ENCODE measurements around the gene CLVS2.

The CLVS2 gene

GRCh38 chr6:123024976-123025375, 28.9 kb downstream of the CLVS2 start:
- Histone ChIP-seq H3K27me3 (ENCODE audit: insufficient read depth, insufficient read length) (no peaks in the 10 kb centered on the region), H3K36me3 (ENCODE audit: insufficient read depth, insufficient read length, low read length) (no peaks in the 10 kb centered on the region), H3K4me3 (ENCODE audit: insufficient read length, low read depth) (no peak overlapping the region), H3K9ac (ENCODE audit: insufficient read length, low read depth) (no peak overlapping the region), H3K9me3 (ENCODE audit: insufficient read depth, low read length) (no peaks in the 10 kb centered on the region), H3K4me1 (ENCODE audit: insufficient read depth, insufficient read length) (no peaks in the 10 kb centered on the region)
- TF ChIP-seq YY1 (IDR thresholded peaks at IDR 0.05; ENCODE audit: insufficient read depth, insufficient read length) = no peak
- no peak for TF ChIP-seq SUZ12 (IDR thresholded peaks at IDR 0.05; ENCODE audit: extremely low read depth, insufficient read depth, insufficient read length)
- TF ChIP-seq ZNF274 (IDR thresholded peaks at IDR 0.05; ENCODE audit: low read depth, low read length) = no peak
- no peak for DNase-seq (ENCODE audit: low read depth, low spot score)

DNA sequence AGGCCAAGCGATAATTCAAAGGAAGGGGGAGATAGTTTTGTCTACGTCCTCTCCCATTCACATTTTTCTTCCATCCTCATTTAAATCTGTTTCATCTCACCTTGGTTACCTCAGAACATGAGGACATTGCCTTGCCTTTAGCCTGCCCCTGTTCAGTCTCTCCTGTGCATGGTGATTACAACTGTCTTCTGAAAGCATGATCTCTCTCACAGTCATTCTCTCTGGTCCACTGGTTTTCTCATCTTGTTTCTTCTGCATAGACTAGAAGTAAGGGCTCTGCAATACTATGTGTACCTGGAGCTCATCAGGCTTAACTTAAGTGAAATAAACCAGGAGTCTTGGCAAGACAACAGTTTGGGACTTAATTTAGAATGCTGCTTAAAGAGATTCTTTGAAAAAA, 31.4 kb downstream of the CLVS2 start:
- H3K9me3 ChIP-seq (ENCODE audit: insufficient read depth, low read length) = no peaks in the 10 kb centered on the region

GRCh38 chr6:123028263-123028662, 32.2 kb downstream of the CLVS2 start:
- no peaks in the 10 kb centered on the region for H3K27me3 ChIP-seq (ENCODE audit: insufficient read depth, insufficient read length)
- H3K9me3 ChIP-seq (ENCODE audit: insufficient read depth, low read length) = no peaks in the 10 kb centered on the region
- no peak for DNase-seq (ENCODE audit: low read depth, low spot score)
- H3K9ac ChIP-seq (ENCODE audit: insufficient read length, low read depth) = no peak overlapping the region
- H3K4me3 ChIP-seq (ENCODE audit: insufficient read length, low read depth) = no peak overlapping the region
- TF ChIP-seq ZNF274 (IDR thresholded peaks at IDR 0.05; ENCODE audit: low read depth, low read length) = no peak
- no peak for TF ChIP-seq SUZ12 (IDR thresholded peaks at IDR 0.05; ENCODE audit: extremely low read depth, insufficient read depth, insufficient read length)
- no peak for TF ChIP-seq YY1 (IDR thresholded peaks at IDR 0.05; ENCODE audit: insufficient read depth, insufficient read length)
- H3K4me1 ChIP-seq (ENCODE audit: insufficient read depth, insufficient read length) = no peaks in the 10 kb centered on the region
- H3K36me3 ChIP-seq (ENCODE audit: insufficient read depth, insufficient read length, low read length) = no peaks in the 10 kb centered on the region

More for the DNA sequence above, 31.4 kb downstream of the CLVS2 start:
- H3K27me3 ChIP-seq (ENCODE audit: insufficient read depth, insufficient read length) = no peaks in the 10 kb centered on the region
- no peaks in the 10 kb centered on the region for H3K36me3 ChIP-seq (ENCODE audit: insufficient read depth, insufficient read length, low read length)
- no peak for DNase-seq (ENCODE audit: low read depth, low spot score)
- H3K4me3 ChIP-seq (ENCODE audit: insufficient read length, low read depth) = no peak overlapping the region
- no peak for TF ChIP-seq YY1 (IDR thresholded peaks at IDR 0.05; ENCODE audit: insufficient read depth, insufficient read length)
- TF ChIP-seq SUZ12 (IDR thresholded peaks at IDR 0.05; ENCODE audit: extremely low read depth, insufficient read depth, insufficient read length) = no peak
- TF ChIP-seq ZNF274 (IDR thresholded peaks at IDR 0.05; ENCODE audit: low read depth, low read length) = no peak
- no peak overlapping the region for H3K9ac ChIP-seq (ENCODE audit: insufficient read length, low read depth)
- no peaks in the 10 kb centered on the region for H3K4me1 ChIP-seq (ENCODE audit: insufficient read depth, insufficient read length)

DNA sequence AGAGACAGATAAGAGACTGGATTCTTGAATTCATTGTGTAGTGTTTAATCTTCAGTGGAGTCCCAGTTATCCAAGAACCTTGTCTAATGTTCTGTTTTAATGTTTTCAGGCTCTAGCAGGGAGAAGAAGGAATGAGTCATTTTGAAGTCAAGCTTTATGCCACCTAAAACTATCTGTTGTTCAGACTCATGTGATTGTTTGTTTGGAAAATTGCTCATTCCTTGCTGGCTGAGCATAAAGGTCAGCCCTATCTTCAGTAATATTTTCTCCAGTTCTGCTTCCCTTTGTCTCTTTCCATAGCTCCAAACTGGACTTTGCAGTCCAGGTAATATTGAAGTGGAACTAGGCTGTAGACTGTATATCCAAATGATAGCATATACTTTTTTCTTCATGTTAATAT, 34.2 kb downstream of the CLVS2 start:
- no peak for DNase-seq (ENCODE audit: low read depth, low spot score)
- Histone ChIP-seq H3K27me3 (ENCODE audit: insufficient read depth, insufficient read length) (no peaks in the 10 kb centered on the region), H3K36me3 (ENCODE audit: insufficient read depth, insufficient read length, low read length) (no peaks in the 10 kb centered on the region), H3K4me1 (ENCODE audit: insufficient read depth, insufficient read length) (no peaks in the 10 kb centered on the region), H3K4me3 (ENCODE audit: insufficient read length, low read depth) (no peak overlapping the region), H3K9me3 (ENCODE audit: insufficient read depth, low read length) (no peaks in the 10 kb centered on the region), H3K9ac (ENCODE audit: insufficient read length, low read depth) (no peak overlapping the region)
- TF ChIP-seq YY1 (IDR thresholded peaks at IDR 0.05; ENCODE audit: insufficient read depth, insufficient read length) = no peak
- TF ChIP-seq SUZ12 (IDR thresholded peaks at IDR 0.05; ENCODE audit: extremely low read depth, insufficient read depth, insufficient read length) = no peak
- TF ChIP-seq ZNF274 (IDR thresholded peaks at IDR 0.05; ENCODE audit: low read depth, low read length) = no peak

DNA sequence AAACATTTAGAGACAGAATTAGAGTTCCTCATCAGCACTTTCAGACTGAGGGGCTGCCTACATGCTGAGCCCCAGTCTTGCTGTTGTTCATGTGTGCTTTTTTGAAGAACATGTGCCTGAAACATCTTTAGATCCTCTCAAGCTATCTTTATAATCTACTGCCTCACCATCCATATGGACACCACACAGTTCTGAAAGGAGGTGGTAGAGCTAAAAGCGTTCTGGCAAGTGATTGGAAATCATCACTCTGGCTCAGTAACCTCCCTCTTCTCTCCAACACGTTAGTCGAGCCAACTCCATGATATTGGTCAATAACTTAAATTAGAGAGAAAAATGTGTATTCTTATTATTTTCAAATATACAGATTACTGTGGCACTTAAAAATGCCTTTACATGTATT, 40.6 kb downstream of the CLVS2 start:
- DNase-seq (ENCODE audit: low read depth, low spot score) = no peak
- Histone ChIP-seq H3K4me3 (ENCODE audit: insufficient read length, low read depth) (no peak overlapping the region), H3K27me3 (ENCODE audit: insufficient read depth, insufficient read length) (no peaks in the 10 kb centered on the region), H3K9me3 (ENCODE audit: insufficient read depth, low read length) (no peaks in the 10 kb centered on the region), H3K9ac (ENCODE audit: insufficient read length, low read depth) (no peak overlapping the region), H3K36me3 (ENCODE audit: insufficient read depth, insufficient read length, low read length) (no peaks in the 10 kb centered on the region), H3K4me1 (ENCODE audit: insufficient read depth, insufficient read length) (no peaks in the 10 kb centered on the region)
- no peak for TF ChIP-seq SUZ12 (IDR thresholded peaks at IDR 0.05; ENCODE audit: extremely low read depth, insufficient read depth, insufficient read length)
- TF ChIP-seq YY1 (IDR thresholded peaks at IDR 0.05; ENCODE audit: insufficient read depth, insufficient read length) = no peak
- TF ChIP-seq ZNF274 (IDR thresholded peaks at IDR 0.05; ENCODE audit: low read depth, low read length) = no peak

GRCh38 chr6:123039431-123039830, 43.4 kb downstream of the CLVS2 start:
- DNase-seq (ENCODE audit: low read depth, low spot score) = no peak
- Histone ChIP-seq H3K4me3 (ENCODE audit: insufficient read length, low read depth) (no peak overlapping the region), H3K9ac (ENCODE audit: insufficient read length, low read depth) (no peak overlapping the region), H3K27me3 (ENCODE audit: insufficient read depth, insufficient read length) (no peaks in the 10 kb centered on the region), H3K4me1 (ENCODE audit: insufficient read depth, insufficient read length) (no peaks in the 10 kb centered on the region), H3K36me3 (ENCODE audit: insufficient read depth, insufficient read length, low read length) (no peaks in the 10 kb centered on the region), H3K9me3 (ENCODE audit: insufficient read depth, low read length) (no peaks in the 10 kb centered on the region)
- TF ChIP-seq ZNF274 (IDR thresholded peaks at IDR 0.05; ENCODE audit: low read depth, low read length) (no peak), YY1 (IDR thresholded peaks at IDR 0.05; ENCODE audit: insufficient read depth, insufficient read length) (no peak), SUZ12 (IDR thresholded peaks at IDR 0.05; ENCODE audit: extremely low read depth, insufficient read depth, insufficient read length) (no peak)

GRCh38 chr6:123042401-123042800, 46.4 kb downstream of the CLVS2 start:
- no peak overlapping the region for H3K9ac ChIP-seq (ENCODE audit: insufficient read length, low read depth)
- DNase-seq (ENCODE audit: low read depth, low spot score) = no peak
- no peak for TF ChIP-seq YY1 (IDR thresholded peaks at IDR 0.05; ENCODE audit: insufficient read depth, insufficient read length)
- TF ChIP-seq ZNF274 (IDR thresholded peaks at IDR 0.05; ENCODE audit: low read depth, low read length) = no peak
- TF ChIP-seq SUZ12 (IDR thresholded peaks at IDR 0.05; ENCODE audit: extremely low read depth, insufficient read depth, insufficient read length) = no peak

More at GRCh38 chr6:123042401-123042800, 46.4 kb downstream of the CLVS2 start:
- Histone ChIP-seq H3K9me3 (ENCODE audit: insufficient read depth, low read length) (no peaks in the 10 kb centered on the region), H3K36me3 (ENCODE audit: insufficient read depth, insufficient read length, low read length) (no peaks in the 10 kb centered on the region), H3K27me3 (ENCODE audit: insufficient read depth, insufficient read length) (no peaks in the 10 kb centered on the region), H3K4me1 (ENCODE audit: insufficient read depth, insufficient read length) (no peaks in the 10 kb centered on the region), H3K4me3 (ENCODE audit: insufficient read length, low read depth) (no peak overlapping the region)
